ENCODE results near the gene RASD1. TPM values are rescaled to one million over a fixed set of nuclear protein-coding genes. Genes with fewer than 3 reads are reported as not detected.

Gene RASD1
- total and polyA plus RNA-seq, 2 donors (not counting 1 experiment from before 2014, with no cell fraction given) = 0.34 to 2.6 TPM

GRCh38 chr17:17484451-17484899 is 11.7 kb downstream of the RASD1 start:
- H3K4me2 ChIP-seq (ENCODE audit: extremely low read depth, insufficient read depth, low read length) = no peak overlapping the region
- H2AFZ ChIP-seq (ENCODE audit: low read length) = no peak overlapping the region
- H3K36me3 ChIP-seq (ENCODE audit: control insufficient read depth, insufficient read depth, low read length) = peaks cover 3% of the 10 kb centered on the region
- TF ChIP-seq CTCF (conservative IDR thresholded peaks at IDR 0.05 in 1 of 2, IDR thresholded peaks at IDR 0.05 in 1 of 2; ENCODE audit: low read depth in 1 of 2, low read length in 2 of 2) (no peak), EZH2 (IDR thresholded peaks at IDR 0.05; ENCODE audit: low read length, missing control alignments) (no peak)
- H3K4me3 ChIP-seq (replicated peaks in 1 of 4; ENCODE audit: control extremely low read depth in 1 of 4, insufficient read depth in 1 of 4, low read depth in 3 of 4, low read length in 4 of 4) = no peak overlapping the region
- no peak overlapping the region for H3K27ac ChIP-seq (ENCODE audit: insufficient read depth, low read length)
- no peaks in the 10 kb centered on the region for H4K20me1 ChIP-seq (ENCODE audit: control insufficient read depth, extremely low read depth, insufficient read depth, low read length)
- peak in 1 of 2 donors; percentile 18 for DNase-seq (ENCODE audit: low read depth in 2 of 2)
- peaks cover 30% of the 10 kb centered on the region for H3K79me2 ChIP-seq (ENCODE audit: control insufficient read depth, insufficient read depth, low read length)
- H3K9me3 ChIP-seq (ENCODE audit: control insufficient read depth, insufficient read depth, low read depth, low read length) = no peaks in the 10 kb centered on the region
- no peaks in the 10 kb centered on the region for H3K4me1 ChIP-seq (ENCODE audit: control insufficient read depth, extremely low read depth, insufficient read depth, low read length)
- no peak overlapping the region for H3K9ac ChIP-seq (ENCODE audit: insufficient read depth, low read length)
- no peaks in the 10 kb centered on the region for H3K27me3 ChIP-seq (ENCODE audit: control insufficient read depth, insufficient read depth, low read length)

GRCh38 chr17:17481860-17482259 is 14.3 kb downstream of the RASD1 start:
- no peaks in the 10 kb centered on the region for H4K20me1 ChIP-seq (ENCODE audit: control insufficient read depth, extremely low read depth, insufficient read depth, low read length)
- H2AFZ ChIP-seq (ENCODE audit: low read length) = no peak overlapping the region
- H3K27me3 ChIP-seq (ENCODE audit: control insufficient read depth, insufficient read depth, low read length) = no peaks in the 10 kb centered on the region
- H3K9me3 ChIP-seq (ENCODE audit: control insufficient read depth, insufficient read depth, low read depth, low read length) = no peaks in the 10 kb centered on the region
- peaks cover 5% of the 10 kb centered on the region for H3K4me1 ChIP-seq (ENCODE audit: control insufficient read depth, extremely low read depth, insufficient read depth, low read length)
- peaks cover 49% of the 10 kb centered on the region for H3K79me2 ChIP-seq (ENCODE audit: control insufficient read depth, insufficient read depth, low read length)
- no peak overlapping the region for H3K27ac ChIP-seq (ENCODE audit: insufficient read depth, low read length)
- no peak overlapping the region for H3K9ac ChIP-seq (ENCODE audit: insufficient read depth, low read length)
- H3K4me2 ChIP-seq (ENCODE audit: extremely low read depth, insufficient read depth, low read length) = no peak overlapping the region
- TF ChIP-seq CTCF (conservative IDR thresholded peaks at IDR 0.05 in 1 of 2, IDR thresholded peaks at IDR 0.05 in 1 of 2; ENCODE audit: low read depth in 1 of 2, low read length in 2 of 2) (no peak), EZH2 (IDR thresholded peaks at IDR 0.05; ENCODE audit: low read length, missing control alignments) (no peak)
- peaks cover 1% of the 10 kb centered on the region for H3K36me3 ChIP-seq (ENCODE audit: control insufficient read depth, insufficient read depth, low read length)
- no peak overlapping the region for H3K4me3 ChIP-seq (replicated peaks in 1 of 4; ENCODE audit: control extremely low read depth in 1 of 4, insufficient read depth in 1 of 4, low read depth in 3 of 4, low read length in 4 of 4)
- no peak for DNase-seq (ENCODE audit: low read depth in 2 of 2)

GRCh38 chr17:17480593-17481148 is 15.5 kb downstream of the RASD1 start:
- Histone ChIP-seq H3K4me3 (replicated peaks in 1 of 4; ENCODE audit: control extremely low read depth in 1 of 4, insufficient read depth in 1 of 4, low read depth in 3 of 4, low read length in 4 of 4) (no peak overlapping the region), H4K20me1 (ENCODE audit: control insufficient read depth, extremely low read depth, insufficient read depth, low read length) (no peaks in the 10 kb centered on the region), H3K9me3 (ENCODE audit: control insufficient read depth, insufficient read depth, low read depth, low read length) (no peaks in the 10 kb centered on the region), H3K79me2 (ENCODE audit: control insufficient read depth, insufficient read depth, low read length) (peaks cover 49% of the 10 kb centered on the region), H3K36me3 (ENCODE audit: control insufficient read depth, insufficient read depth, low read length) (peaks cover 1% of the 10 kb centered on the region), H3K27ac (ENCODE audit: insufficient read depth, low read length) (no peak overlapping the region), H3K4me1 (ENCODE audit: control insufficient read depth, extremely low read depth, insufficient read depth, low read length) (peaks cover 5% of the 10 kb centered on the region), H3K27me3 (ENCODE audit: control insufficient read depth, insufficient read depth, low read length) (no peaks in the 10 kb centered on the region), H2AFZ (ENCODE audit: low read length) (no peak overlapping the region), H3K4me2 (ENCODE audit: extremely low read depth, insufficient read depth, low read length) (no peak overlapping the region), H3K9ac (ENCODE audit: insufficient read depth, low read length) (no peak overlapping the region)
- DNase-seq (ENCODE audit: low read depth in 2 of 2) = no peak
- TF ChIP-seq CTCF (conservative IDR thresholded peaks at IDR 0.05 in 1 of 2, IDR thresholded peaks at IDR 0.05 in 1 of 2; ENCODE audit: low read depth in 1 of 2, low read length in 2 of 2) (no peak), EZH2 (IDR thresholded peaks at IDR 0.05; ENCODE audit: low read length, missing control alignments) (no peak)
